Activated CD4-positive, alpha-beta T cell treated with anti-CD3 and anti-CD28 coated beads for 36 hours (primary cell): ENCODE data around the gene USP24. TPM values are rescaled to one million over a fixed set of nuclear protein-coding genes. Genes with fewer than 3 reads are reported as not detected.
"Not testable (repeated sequence)": the region's sequence is repeated elsewhere in the genome, so short reads cannot be mapped to it uniquely, and the experiment has no call there.

Experiments
- ATAC-seq: fragments of 200-7000 bp; cut with Tn5 transposase; one replicate; pipeline ENCODE4 v1.10.0; 2021; ENCODE audit warnings: mild to moderate bottlenecking, moderate library complexity
- CTCF ChIA-PET: fragments of 350-600 bp; sonication (Branson Sonifier 250); formaldehyde crosslinking; loops from one replicate; lab custom pipeline; 2021; ENCODE audit warnings: antibody characterized with exemption; lab: Charles Lee
- POLR2A ChIA-PET: fragments of 350-600 bp; sonication (Branson Sonifier 250); formaldehyde crosslinking; loops from one replicate; lab custom pipeline; 2021; ENCODE audit warnings: antibody characterized with exemption, inconsistent platforms; lab: Charles Lee
- DNase-seq: peaks from one replicate; pipeline ENCODE4 v3.0.0-alpha.2; 2020
- H3K27ac Mint-ChIP-seq: one replicate; pipeline ENCODE4 v1.8.0; 2021; ENCODE audit warnings: mixed read lengths
- H3K27me3 Mint-ChIP-seq: one replicate; pipeline ENCODE4 v1.8.0; 2021; ENCODE audit warnings: mixed read lengths
- H3K36me3 Mint-ChIP-seq: one replicate; pipeline ENCODE4 v1.8.0; 2021; ENCODE audit warnings: low read depth, mixed read lengths
- H3K4me1 Mint-ChIP-seq: one replicate; pipeline ENCODE4 v1.8.0; 2021; ENCODE audit warnings: mixed read lengths
- H3K4me3 Mint-ChIP-seq: one replicate; pipeline ENCODE4 v1.8.0; 2021; ENCODE audit warnings: mild to moderate bottlenecking, moderate library complexity, mixed read lengths
- H3K9me3 Mint-ChIP-seq: one replicate; pipeline ENCODE4 v1.8.0; 2021; ENCODE audit warnings: low read depth, mixed read lengths
- intact Hi-C, 2 experiments: fragments of 100-400 bp; cut with DNase I in 1 of 2; cut with micrococcal nuclease in 1 of 2; formaldehyde crosslinking; loops; one replicate each; pipeline versions ENCODE4 v1.14.2 to v1.15.1; 2022 to 2024; cut with DNase I, micrococcal nuclease
- total RNA-seq, 2 experiments: library from RNA; stranded (reverse); gene quantifications; one replicate each; pipeline ENCODE4 v1.2.3, GENCODE V29; 2021

USP24 gene
- total RNA-seq, 2 experiments from 2014 or later, result 37.0 to 39.7 TPM

- intact Hi-C loops, result loop anchor here (5.0 to 10.0 kb wide), 5 partner anchors 45 to 498 kb away; partner anchors contain the start of genes DHCR24 (in 1 of the 2), PARS2 (in 1 of the 2), TTC22 (in 1 of the 2) and TTC4 (in 1 of the 2)
- H3K9me3 Mint-ChIP-seq, result no peaks in the 10 kb centered on the region
- ChIA-PET CTCF (interaction anchor here (0.6 to 1.9 kb wide), 8 partner anchors 9 to 1605 kb away, joined by 3 to 7 read pairs (median 4); no protein-coding TSS in a partner anchor), POLR2A (interaction anchor here (1.0 kb wide), 1 partner anchor 11 kb away, joined by 3 read pairs; no protein-coding TSS in a partner anchor)
- peak overlapping the region; percentile 62 for H3K27ac Mint-ChIP-seq
- peaks cover 14% of the 10 kb centered on the region for H3K36me3 Mint-ChIP-seq
- DNase-seq (peak; percentile 27), ATAC-seq (no peak)
- H3K4me1 Mint-ChIP-seq, result peaks cover 64% of the 10 kb centered on the region
- no peaks in the 10 kb centered on the region for H3K27me3 Mint-ChIP-seq
- H3K4me3 Mint-ChIP-seq, result peak overlapping the region; percentile 97
Measured at GRCh38 chr1:55212349-55213150, 2.6 kb downstream of the USP24 start.

DNA sequence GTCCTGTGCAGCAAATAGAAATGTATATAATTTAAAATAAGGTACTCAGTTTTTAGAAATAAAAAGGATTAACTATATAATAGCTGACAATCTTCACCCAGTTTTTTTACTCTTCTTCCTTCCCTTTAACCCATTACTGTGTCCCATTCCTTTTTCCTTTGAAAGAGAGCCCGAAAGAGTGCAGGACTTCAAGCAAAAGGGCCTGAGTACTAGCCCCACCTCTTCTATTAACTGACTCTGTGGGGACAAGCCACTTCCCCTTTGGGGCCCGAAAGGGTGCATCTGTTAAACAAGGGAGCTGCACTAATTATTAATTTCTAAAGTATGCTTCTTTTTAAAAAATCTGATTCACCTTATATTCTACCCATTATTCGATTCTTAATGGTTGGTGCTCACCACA lies 3.3 kb downstream of the USP24 start:
- no peak for ATAC-seq
- peak overlapping the region; percentile 97 for H3K4me3 Mint-ChIP-seq
- H3K9me3 Mint-ChIP-seq, result no peaks in the 10 kb centered on the region
- peak overlapping the region; percentile 80 for H3K27ac Mint-ChIP-seq
- intact Hi-C loops, result loop anchor here (5.0 to 10.0 kb wide), 5 partner anchors 45 to 497 kb away; partner anchors contain the start of genes DHCR24 (in 1 of the 2), PARS2 (in 1 of the 2), TTC22 (in 1 of the 2) and TTC4 (in 1 of the 2)
- ChIA-PET CTCF (interaction anchor here (0.9 to 3.4 kb wide), 3 partner anchors 11 to 72 kb away, joined by 3 to 12 read pairs (median 4); no protein-coding TSS in a partner anchor), POLR2A (interaction anchor here (0.6 kb wide), 1 partner anchor 11 kb away, joined by 3 read pairs; no protein-coding TSS in a partner anchor)
- peaks cover 65% of the 10 kb centered on the region for H3K4me1 Mint-ChIP-seq
- peaks cover 14% of the 10 kb centered on the region for H3K36me3 Mint-ChIP-seq
- no peaks in the 10 kb centered on the region for H3K27me3 Mint-ChIP-seq
- DNase-seq, result no peak

DNA sequence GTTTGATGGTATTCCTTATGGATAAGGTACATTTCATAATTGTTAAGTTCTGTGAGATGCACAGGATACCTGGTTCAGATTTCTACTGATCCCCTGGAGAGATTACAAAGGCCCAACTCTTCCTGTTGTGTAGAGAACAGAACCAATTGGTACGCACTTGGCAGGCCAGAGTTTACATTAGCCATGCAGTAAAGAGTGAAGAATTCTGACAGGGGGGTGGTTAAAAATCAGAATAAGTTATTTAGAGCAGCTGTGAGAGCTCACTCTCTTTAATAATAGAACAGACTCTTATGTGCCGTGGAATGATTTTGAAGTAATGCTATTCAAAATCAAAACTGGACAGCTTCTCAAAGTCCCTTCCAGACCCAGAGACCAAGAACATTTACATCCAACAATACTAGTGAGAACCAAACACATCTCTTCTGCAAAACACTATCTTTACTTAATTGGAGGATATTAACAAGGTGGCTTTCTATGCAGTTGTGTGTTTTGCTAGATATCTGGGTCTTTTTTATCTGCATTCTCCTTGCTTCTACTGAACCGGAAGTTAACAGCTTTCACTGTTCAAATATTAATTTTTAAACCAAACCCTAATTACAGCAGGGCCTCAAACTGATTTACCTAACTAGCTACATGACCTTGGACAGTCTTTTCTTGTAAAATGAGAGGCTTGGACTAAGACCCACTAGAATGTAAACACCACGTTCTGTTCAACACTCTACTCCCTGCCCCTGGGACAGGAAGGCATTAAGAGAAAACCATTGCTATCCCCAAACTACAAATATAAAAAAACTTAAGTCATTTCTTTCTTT lies 4.0 kb downstream of the USP24 start:
- Mint-ChIP-seq H3K27me3 (no peaks in the 10 kb centered on the region), H3K4me1 (peaks cover 65% of the 10 kb centered on the region), H3K4me3 (peak overlapping the region; percentile 37), H3K27ac (no peak overlapping the region), H3K9me3 (no peaks in the 10 kb centered on the region), H3K36me3 (peaks cover 16% of the 10 kb centered on the region)
- POLR2A ChIA-PET, result interaction anchor here (0.6 kb wide), 1 partner anchor 11 kb away, joined by 3 read pairs; no protein-coding TSS in a partner anchor
- ATAC-seq (no peak), DNase-seq (no peak)
- CTCF ChIA-PET, result interaction anchor here (0.7 to 3.4 kb wide), 2 partner anchors 11 to 37 kb away, joined by 3 to 12 read pairs; no protein-coding TSS in a partner anchor
- intact Hi-C loops, result loop anchor here (5.0 to 10.0 kb wide), 5 partner anchors 44 to 496 kb away; partner anchors contain the start of genes DHCR24 (in 1 of the 2), PARS2 (in 1 of the 2), TTC22 (in 1 of the 2) and TTC4 (in 1 of the 2)

DNA sequence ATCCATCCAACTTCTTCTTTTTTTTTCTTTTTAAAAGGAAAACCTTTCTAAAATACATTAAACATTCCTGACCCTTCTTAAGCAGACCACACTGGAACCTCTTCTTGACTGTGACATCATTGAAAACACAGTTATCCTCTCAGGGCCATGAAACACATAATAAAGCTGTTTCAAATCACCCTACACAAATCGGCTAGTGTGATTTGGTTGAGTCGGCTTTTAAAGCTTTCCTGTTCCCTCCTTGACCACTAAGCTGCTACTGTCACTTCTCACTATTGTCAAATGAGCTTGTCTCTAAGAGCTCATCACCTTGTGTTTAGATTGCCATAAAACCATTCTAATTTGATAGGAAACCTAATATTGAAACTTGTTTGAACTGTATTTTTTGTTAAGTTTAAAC lies 5.9 kb downstream of the USP24 start:
- peaks cover 18% of the 10 kb centered on the region for H3K36me3 Mint-ChIP-seq
- ChIA-PET POLR2A (interaction anchor here (0.9 to 1.1 kb wide), 2 partner anchors 13 to 66 kb away, joined by 6 read pairs; no protein-coding TSS in a partner anchor), CTCF (interaction anchor here (0.6 to 3.4 kb wide), 10 partner anchors 9 to 1532 kb away, joined by 3 to 12 read pairs (median 4); no protein-coding TSS in a partner anchor)
- no peaks in the 10 kb centered on the region for H3K9me3 Mint-ChIP-seq
- peak overlapping the region; percentile 75 for H3K27ac Mint-ChIP-seq
- no peak overlapping the region for H3K4me3 Mint-ChIP-seq
- peak; percentile 41 for ATAC-seq
- intact Hi-C loops, result loop anchor here in 1 of 2 experiments (5.0 kb wide), 1 partner anchor 42 kb away; no protein-coding TSS in a partner anchor
- H3K4me1 Mint-ChIP-seq, result peaks cover 74% of the 10 kb centered on the region
- H3K27me3 Mint-ChIP-seq, result no peaks in the 10 kb centered on the region
- DNase-seq, result no peak

DNA sequence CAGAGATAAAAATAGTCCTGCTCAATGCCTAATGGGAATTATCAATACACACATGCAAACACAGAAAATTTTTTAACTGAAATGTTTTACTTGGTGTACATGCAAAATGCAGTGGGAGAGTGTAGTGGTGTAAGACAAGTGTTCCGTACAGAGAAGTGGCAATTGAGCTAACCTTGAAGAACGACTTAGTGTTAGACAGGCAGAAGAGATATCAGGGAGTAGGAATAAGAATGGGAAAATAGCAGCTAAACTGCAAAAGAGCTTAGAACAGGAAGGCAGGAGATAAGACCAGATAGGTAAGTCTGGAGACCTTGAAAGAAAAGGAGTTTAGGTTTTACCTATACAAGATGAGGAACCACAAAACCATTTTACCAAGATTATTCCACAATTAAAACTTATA lies 9.0 kb downstream of the USP24 start:
- Mint-ChIP-seq H3K27ac (no peak overlapping the region), H3K27me3 (no peaks in the 10 kb centered on the region), H3K4me1 (peaks cover 84% of the 10 kb centered on the region), H3K36me3 (peaks cover 20% of the 10 kb centered on the region), H3K9me3 (no peaks in the 10 kb centered on the region), H3K4me3 (no peak overlapping the region)
- POLR2A ChIA-PET, result no interaction called here
- ATAC-seq (no peak), DNase-seq (no peak)
- intact Hi-C loops, result loop anchor here in 1 of 2 experiments (5.0 kb wide), 1 partner anchor 39 kb away; no protein-coding TSS in a partner anchor
- CTCF ChIA-PET, result interaction anchor here (1.1 to 1.2 kb wide), 3 partner anchors 14 to 66 kb away, joined by 3 to 4 read pairs (median 4); no protein-coding TSS in a partner anchor

- DNase-seq (peak; percentile 30), ATAC-seq (peak; percentile 70)
- ChIA-PET POLR2A (no interaction called here), CTCF (interaction anchor here (1.1 to 1.7 kb wide), 4 partner anchors 10 to 65 kb away, joined by 3 to 8 read pairs (median 4); partner anchors contain the start of gene USP24)
- Mint-ChIP-seq H3K9me3 (no peaks in the 10 kb centered on the region), H3K27me3 (no peaks in the 10 kb centered on the region), H3K4me1 (peaks cover 81% of the 10 kb centered on the region), H3K36me3 (peaks cover 26% of the 10 kb centered on the region), H3K4me3 (no peak overlapping the region), H3K27ac (peak overlapping the region; percentile 37)
- intact Hi-C loops, result loop anchor here in 1 of 2 experiments (5.0 kb wide), 1 partner anchor 38 kb away; no protein-coding TSS in a partner anchor
Measured at GRCh38 chr1:55204997-55205396, 10.2 kb downstream of the USP24 start.

DNA sequence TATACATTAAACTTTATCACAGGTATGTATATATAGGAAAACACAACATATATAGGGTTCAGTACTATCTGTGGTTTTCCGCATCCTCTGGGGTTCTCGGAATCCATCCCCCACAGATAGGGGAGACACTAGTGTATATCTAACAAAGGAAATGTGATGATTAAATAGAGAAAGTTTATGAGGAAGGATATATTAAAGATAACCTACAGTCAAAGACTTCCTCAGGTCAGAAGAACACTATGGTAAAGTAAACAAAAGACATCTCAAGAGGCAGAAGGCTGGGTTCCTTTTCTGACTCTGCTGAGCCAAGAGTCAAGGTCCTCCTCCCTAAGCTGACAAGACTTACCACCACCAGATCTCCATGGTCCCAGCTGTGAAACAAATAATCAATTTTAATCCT lies 12.1 kb downstream of the USP24 start:
- no peak for DNase-seq
- peak overlapping the region; percentile 47 for H3K27ac Mint-ChIP-seq
- peaks cover 32% of the 10 kb centered on the region for H3K36me3 Mint-ChIP-seq
- H3K4me3 Mint-ChIP-seq, result no peak overlapping the region
- intact Hi-C loops, result no loop called here
- POLR2A ChIA-PET, result no interaction called here
- H3K27me3 Mint-ChIP-seq, result no peaks in the 10 kb centered on the region
- CTCF ChIA-PET, result interaction anchor here (0.7 to 1.7 kb wide), 4 partner anchors 10 to 1641 kb away, joined by 3 to 7 read pairs (median 3); no protein-coding TSS in a partner anchor
- no peaks in the 10 kb centered on the region for H3K9me3 Mint-ChIP-seq
- peak; percentile 21 for ATAC-seq
- peaks cover 79% of the 10 kb centered on the region for H3K4me1 Mint-ChIP-seq

- no peak overlapping the region for H3K4me3 Mint-ChIP-seq
- peak overlapping the region; percentile 59 for H3K27ac Mint-ChIP-seq
- DNase-seq (no peak), ATAC-seq (no peak)
- peaks cover 82% of the 10 kb centered on the region for H3K4me1 Mint-ChIP-seq
- CTCF ChIA-PET, result interaction anchor here (0.6 to 1.6 kb wide), 4 partner anchors 9 to 58 kb away, joined by 3 to 12 read pairs (median 4); no protein-coding TSS in a partner anchor
- no peaks in the 10 kb centered on the region for H3K27me3 Mint-ChIP-seq
- no peaks in the 10 kb centered on the region for H3K9me3 Mint-ChIP-seq
- intact Hi-C loops, result no loop called here
- POLR2A ChIA-PET, result interaction anchor here (0.8 to 0.9 kb wide), 2 partner anchors 11 to 12 kb away, joined by 3 read pairs; no protein-coding TSS in a partner anchor
- peaks cover 33% of the 10 kb centered on the region for H3K36me3 Mint-ChIP-seq
Measured at GRCh38 chr1:55200667-55201066, 14.5 kb downstream of the USP24 start.

DNA sequence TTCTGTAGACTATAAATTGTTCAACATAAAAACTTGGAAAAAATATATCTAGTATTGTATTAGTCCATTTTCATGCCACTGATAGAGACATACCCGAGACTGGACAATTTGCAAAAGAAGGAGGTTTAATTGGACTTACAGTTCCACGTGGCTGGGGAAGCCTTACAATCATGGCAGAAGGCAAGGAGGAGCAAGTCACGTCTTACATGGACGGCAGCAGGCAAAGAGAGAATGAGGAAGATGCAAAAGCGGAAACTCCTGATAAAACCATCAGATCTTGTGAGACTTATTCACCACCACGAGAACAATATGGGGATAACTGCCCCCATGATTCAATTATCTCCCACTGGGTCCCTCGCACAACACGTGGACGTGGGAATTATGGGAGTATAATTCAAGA lies 15.4 kb downstream of the USP24 start:
- peaks cover 86% of the 10 kb centered on the region for H3K4me1 Mint-ChIP-seq
- DNase-seq, H3K9me3 Mint-ChIP-seq, H3K4me3 Mint-ChIP-seq, intact Hi-C loops, ATAC-seq, H3K27me3 Mint-ChIP-seq, POLR2A ChIA-PET, H3K27ac Mint-ChIP-seq: not testable (repeated sequence)
- CTCF ChIA-PET, result interaction anchor here (0.6 to 1.6 kb wide), 3 partner anchors 10 to 56 kb away, joined by 3 to 12 read pairs (median 4); no protein-coding TSS in a partner anchor
- H3K36me3 Mint-ChIP-seq, result peaks cover 30% of the 10 kb centered on the region

GRCh38 chr1:55198044-55198443 lies 17.1 kb downstream of the USP24 start:
- Mint-ChIP-seq H3K27ac (no peak overlapping the region), H3K4me3 (no peak overlapping the region), H3K27me3 (no peaks in the 10 kb centered on the region), H3K36me3 (peaks cover 32% of the 10 kb centered on the region), H3K4me1 (peaks cover 82% of the 10 kb centered on the region), H3K9me3 (no peaks in the 10 kb centered on the region)
- CTCF ChIA-PET, result interaction anchor here (1.6 kb wide), 1 partner anchor 47 kb away, joined by 3 read pairs; no protein-coding TSS in a partner anchor
- POLR2A ChIA-PET, result interaction anchor here (1.3 kb wide), 1 partner anchor 17 kb away, joined by 3 read pairs; the partner anchor contains the start of gene USP24
- intact Hi-C loops, result no loop called here
- ATAC-seq, result no peak
- DNase-seq, result no peak
